K562 (cell line): ENCODE results near the gene ATP5PO. TPM values are rescaled to one million over a fixed set of nuclear protein-coding genes. Genes with fewer than 3 reads are reported as not detected.

Experiments used
- ATAC-seq: fragments of 200-7000 bp; cut with Tn5 transposase; 3 replicates; pipeline ENCODE4 v1.9.1; 2020; ENCODE audit warnings: moderate library complexity
- BruUV-seq: library from RNA; stranded (reverse); fragments of 400-500 nt; replicated peaks from 2 replicates; lab custom pipeline; 2021; lab: Mats Ljungman, UMichigan
- CTCF ChIA-PET: fragments of 300-600 bp; formaldehyde crosslinking; extraction: SDS; loops from one replicate; lab custom pipeline; 2021; ENCODE audit warnings: low intra/inter-chr PET ratio; lab: Yijun Ruan, JAX
- POLR2A ChIA-PET: fragments of 300-600, 350-650 bp; sonication (Branson Sonifier 250); formaldehyde crosslinking; extraction: SDS; loops from one replicate; lab custom pipeline; 2021; ENCODE audit warnings: antibody characterized with exemption, inconsistent platforms; lab: Yijun Ruan, JAX
- DNase-seq, 4 experiments: peaks; one replicate each; pipeline versions ENCODE4 v3.0.0 to v3.0.0-alpha.2; 2011 to 2018; ENCODE audit warnings: low spot score in 3 of 4, mixed read lengths in 3 of 4; ENCODE audit errors: extremely low read depth in 1 of 4
- FAIRE-seq: peaks from 2 replicates; lab custom pipeline; 2011; peaks lifted over from hg19 to GRCh38; lab: Jason Lieb, UNC
- H2AFZ ChIP-seq: 2 replicates; pipeline ENCODE4 v1.6.0; 2011; ENCODE audit warnings: low read depth, low read length, control low read depth, inconsistent platforms
- H3K27ac ChIP-seq: fragments of 200-600 bp; 3 replicates; pipeline ENCODE4 v1.8.0; 2011; ENCODE audit warnings: low read depth, mild to moderate bottlenecking, control low read depth, inconsistent platforms, low read length, moderate library complexity, mixed read lengths; ENCODE audit errors: extremely low read depth
- H3K27me3 ChIP-seq, 2 experiments: fragments of 300-600 bp in 1 of 2; 2 replicates in 1 of 2; 3 replicates in 1 of 2; pipeline versions ENCODE4 v1.6.0 to v1.8.0; 2011; ENCODE audit warnings: inconsistent platforms in 2 of 2, low read length in 2 of 2, mild to moderate bottlenecking in 1 of 2, mixed read lengths in 1 of 2, moderate library complexity in 1 of 2; ENCODE audit not compliant: control insufficient read depth in 2 of 2, insufficient read depth in 2 of 2
- H3K36me3 ChIP-seq: fragments of 300-600 bp; 3 replicates; pipeline ENCODE4 v1.8.0; 2011; ENCODE audit warnings: mild to moderate bottlenecking, low read length, inconsistent platforms; ENCODE audit not compliant: control insufficient read depth, insufficient read depth
- H3K4me1 ChIP-seq, 2 experiments: fragments of 200-600 bp in 1 of 2; replicated peaks in 1 of 2; 2 replicates in 1 of 2; 3 replicates in 1 of 2; pipeline versions ENCODE4 v1.5.1 to v1.8.0; 2011; ENCODE audit warnings: inconsistent platforms in 2 of 2, low read length in 2 of 2, mild to moderate bottlenecking in 1 of 2, mixed read lengths in 1 of 2, moderate library complexity in 1 of 2; ENCODE audit not compliant: control insufficient read depth in 2 of 2, insufficient read depth in 2 of 2
- H3K4me2 ChIP-seq: 2 replicates; pipeline ENCODE4 v1.6.1; 2011; ENCODE audit warnings: low read length, control low read depth, inconsistent platforms, mixed read lengths; ENCODE audit not compliant: insufficient read depth
- H3K4me3 ChIP-seq: fragments of 200-600 bp; sonication (generic), shearing (Covaris generic); 2 replicates; pipeline ENCODE4 v1.5.1; 2016; ENCODE audit warnings: control low read depth, inconsistent platforms
- H3K79me2 ChIP-seq: fragments of 200-600 bp; 3 replicates; pipeline ENCODE4 v1.8.0; 2011; ENCODE audit warnings: low read length, inconsistent platforms; ENCODE audit not compliant: control insufficient read depth, insufficient read depth
- H3K9ac ChIP-seq, 2 experiments: 2 replicates each; pipeline versions ENCODE4 v1.6.0 to v1.6.1; 2011; ENCODE audit warnings: low read depth in 2 of 2, low read length in 2 of 2, control low read depth in 1 of 2, inconsistent platforms in 1 of 2, mild to moderate bottlenecking in 1 of 2, mixed read lengths in 1 of 2; ENCODE audit not compliant: insufficient read depth in 1 of 2
- H3K9me1 ChIP-seq: one replicate; pipeline ENCODE4 v1.6.0; 2011; ENCODE audit warnings: inconsistent platforms, mild to moderate bottlenecking, low read length, moderate library complexity; ENCODE audit not compliant: control insufficient read depth, insufficient read depth
- H3K9me3 ChIP-seq: replicated peaks from 2 replicates; pipeline ENCODE4 v1.5.1; 2011; ENCODE audit warnings: low read depth, low read length, inconsistent platforms; ENCODE audit not compliant: control insufficient read depth, insufficient read depth
- H4K20me1 ChIP-seq: replicated peaks from 2 replicates; pipeline ENCODE4 v1.6.1; 2011; ENCODE audit warnings: low read length, inconsistent platforms, mixed read lengths; ENCODE audit not compliant: control insufficient read depth, insufficient read depth
- BRD9 ChIP-seq: fragments of 450-650 bp; IDR thresholded peaks from 2 replicates; pipeline ENCODE4 v1.6.1; 2018; ENCODE audit warnings: low read depth; ENCODE audit not compliant: partially characterized antibody
- CEBPZ ChIP-seq: fragments of 150-350 bp; IDR thresholded peaks from 2 replicates; pipeline ENCODE4 v1.6.1; 2014; ENCODE audit warnings: low read depth, mild to moderate bottlenecking, low read length, borderline replicate concordance
- CHD2 ChIP-seq: IDR thresholded peaks from 2 replicates; pipeline ENCODE4 v1.6.1; 2011; ENCODE audit warnings: low read depth, low read length
- CSDE1 ChIP-seq, 2 experiments: fragments of 450-650 bp; IDR thresholded peaks; 2 replicates each; pipeline ENCODE4 v1.6.1; 2016; ENCODE audit warnings: mild to moderate bottlenecking in 1 of 2
- DNMT1 ChIP-seq: fragments of 450-650 bp; IDR thresholded peaks from 2 replicates; pipeline ENCODE4 v1.6.1; 2016; ENCODE audit warnings: antibody characterized with exemption, mild to moderate bottlenecking
- ELF4 ChIP-seq: fragments of 450-650 bp; formaldehyde crosslinking; IDR thresholded peaks from 2 replicates; pipeline ENCODE4 v1.4.0; 2022; ENCODE audit warnings: missing genetic modification characterization
- HMG20B ChIP-seq: fragments of 250-450 bp; sonication (Bioruptor Pico); IDR thresholded peaks from 2 replicates; pipeline ENCODE4 v1.5.0; 2021; ENCODE audit warnings: mild to moderate bottlenecking
- JUN ChIP-seq, 2 experiments: sonication (generic) in 1 of 2; formaldehyde crosslinking in 1 of 2; IDR thresholded peaks; 2 replicates each; pipeline versions ENCODE4 v1.6.1 to v1.8.0; 2012 to 2022; ENCODE audit warnings: borderline replicate concordance in 2 of 2, mild to moderate bottlenecking in 2 of 2, improper control_type of control experiment in 1 of 2, low read depth in 1 of 2, low read length in 1 of 2, missing genetic modification reagents in 1 of 2
- MITF ChIP-seq: IDR thresholded peaks from 2 replicates; pipeline ENCODE4 v1.6.1; 2014; ENCODE audit warnings: antibody characterized with exemption
- RHOXF2B ChIP-seq: fragments of 250-450 bp; sonication (Bioruptor Pico); conservative IDR thresholded peaks from 2 replicates; pipeline ENCODE4 v1.5.1; 2021
- RUNX1 ChIP-seq: sonication (generic); IDR thresholded peaks from 2 replicates; pipeline ENCODE4 v1.6.1; 2016; ENCODE audit warnings: antibody characterized with exemption, low read depth
- SAP30 ChIP-seq: fragments of 200-600 bp; sonication (generic); IDR thresholded peaks from 2 replicates; pipeline ENCODE4 v1.6.1; 2012; ENCODE audit warnings: borderline replicate concordance, low read depth, mild to moderate bottlenecking, moderate library complexity, low read length, control low read depth, inconsistent platforms; ENCODE audit not compliant: insufficient read depth, poor library complexity, severe bottlenecking
- SNIP1 ChIP-seq: fragments of 450-650 bp; IDR thresholded peaks from 2 replicates; pipeline ENCODE4 v1.7.1; 2017; ENCODE audit warnings: low read depth, mild to moderate bottlenecking
- SUPT5H ChIP-seq: fragments of 450-650 bp; IDR thresholded peaks from 2 replicates; pipeline ENCODE4 v1.6.1; 2016
- TCF7L2 ChIP-seq: fragments of 150-350 bp; IDR thresholded peaks from 2 replicates; pipeline ENCODE4 v1.6.1; 2016; ENCODE audit warnings: low read depth, mild to moderate bottlenecking, low read length, moderate library complexity
- ZC3H4 ChIP-seq: sonication (generic); formaldehyde crosslinking; IDR thresholded peaks from 2 replicates; pipeline ENCODE4 v1.9.0; 2021; ENCODE audit warnings: missing genetic modification reagents, borderline replicate concordance
- ZNF583 ChIP-seq: fragments of 250-450 bp; sonication (Bioruptor Pico); IDR thresholded peaks from 2 replicates; pipeline ENCODE4 v1.4.0; 2020
- ZNF655 ChIP-seq: fragments of 250-450 bp; sonication (Bioruptor Pico); IDR thresholded peaks from 2 replicates; pipeline ENCODE4 v1.5.0; 2021
- WGBS: fragments of 100-300 bp; shearing (Covaris generic); methylation state at CpG from one replicate; pipeline ENCODE4 v1.1.6; 2016; ENCODE audit warnings: low coverage, mixed read lengths; ENCODE audit not compliant: insufficient coverage; ENCODE audit errors: missing lambda C conversion rate; 5-methylcytosine and 5-hydroxymethylcytosine counted together
- in situ Hi-C: fragments of 300-500 bp; cut with MboI; formaldehyde crosslinking; loops from 4 replicates; pipeline ENCODE4 v1.15.0; 2018; ENCODE audit warnings: inconsistent platforms, mixed read lengths
- intact Hi-C: fragments of 100-400 bp; cut with micrococcal nuclease; formaldehyde crosslinking; loops from 2 replicates; pipeline ENCODE4 v1.14.2; 2022
- polyA plus RNA-seq, 8 experiments: library from polyadenylated mRNA; depleted of rRNA in 4 of 8; stranded (reverse) in 5 of 8; unstranded in 3 of 8; fragments of >200 nt; fragmentation: Nextera tagmentation in 2 of 8; fragmentation: Illumina TruSeq in 1 of 8; extraction: Ambion mirVana in 2 of 8; extraction: Trizol in 1 of 8; gene quantifications; 2 replicates each; pipeline versions ENCODE4 v1.2.1 to v1.2.3, GENCODE V29; 2011 to 2014; ENCODE audit warnings: inconsistent platforms in 1 of 8, missing spikeins in 1 of 8
- total RNA-seq, 7 experiments: library from RNA; depleted of rRNA in 6 of 7; stranded (reverse); fragments of >200 nt in 6 of 7; fragmentation: Illumina TruSeq in 2 of 7; extraction: Trizol in 2 of 7; gene quantifications; 2 replicates each; pipeline versions ENCODE4 v1.2.1 to v1.2.3, GENCODE V29; 2011 to 2021; ENCODE audit warnings: low replicate concordance in 1 of 7

ATP5PO gene
- total and polyA plus RNA-seq, 9 of the 15 experiments (the other 6 are each of a cell fraction or from before 2014, with no cell fraction given): 367 to 2,722 (median 808) TPM

- Histone ChIP-seq H3K9ac (no peak overlapping the region), H3K4me1 (peaks cover 4 to 14% of the 10 kb centered on the region in 2 experiments; a peak in 4 of 5 replicates), H3K27ac (no peak overlapping the region), H2AFZ (no peak overlapping the region), H3K9me1 (no peaks in the 10 kb centered on the region), H3K4me3 (no peak overlapping the region), H3K4me2 (no peak overlapping the region), H3K9me3 (no peaks in the 10 kb centered on the region), H3K36me3 (peaks cover 7% of the 10 kb centered on the region; the same call in 2 of the 3 replicates), H3K27me3 (no peaks in the 10 kb centered on the region; a peak in 1 of 5 replicates), H3K79me2 (no peaks in the 10 kb centered on the region), H4K20me1 (no peaks in the 10 kb centered on the region)
- CTCF ChIA-PET: interaction anchor here (0.6 kb wide), 1 partner anchor 696 kb away, joined by 3 read pairs; no protein-coding TSS in a partner anchor
- BruUV-seq: no TSS peak
- DNase-seq (no peak), ATAC-seq (no peak), FAIRE-seq (no peak)
- intact Hi-C loops: no loop called here
- TF ChIP-seq CHD2 (no peak), ZNF655 (CRISPR knock-in tag) (no peak), ELF4 (CRISPR knock-in tag) (no peak), CSDE1 (IDR thresholded peaks at IDR 0.05) (no peak), SNIP1 (no peak), RHOXF2B (CRISPR knock-in tag) (no peak), HMG20B (CRISPR knock-in tag) (no peak), JUN (IDR thresholded peaks at IDR 0.05; ENCODE audit: borderline replicate concordance, low read depth, low read length) (no peak), JUN (CRISPR knock-in tag; IDR thresholded peaks at IDR 0.05; ENCODE audit: borderline replicate concordance) (no peak), MITF (no peak), CEBPZ (no peak), RUNX1 (no peak), ZNF583 (CRISPR knock-in tag) (no peak), SAP30 (no peak), DNMT1 (no peak), BRD9 (no peak), SUPT5H (no peak), TCF7L2 (no peak), ZC3H4 (no peak)
- in situ Hi-C loops: no loop called here
- 8% methylated on average over 5 of the region's 5 CpGs for WGBS
- POLR2A ChIA-PET: interaction anchor here (0.6 kb wide), 1 partner anchor 16 kb away, joined by 3 read pairs; no protein-coding TSS in a partner anchor
These were observed 18.5 kb downstream of the ATP5PO start for GRCh38 chr21:33897098-33897497.
